Skeletal muscle tissue (tissue), 5 donors: ENCODE measurements around the gene FCAR. TPM values are rescaled to one million over a fixed set of nuclear protein-coding genes. Genes with fewer than 3 reads are reported as not detected.
"Not testable (repeated sequence)": the region's sequence is repeated elsewhere in the genome, so short reads cannot be mapped to it uniquely, and the experiment has no call there.

Source experiments
- H3K27ac ChIP-seq: one replicate; pipeline ENCODE4 v1.7.0; 2013; ENCODE audit warnings: mild to moderate bottlenecking, low read depth, low read length, inconsistent platforms
- H3K27me3 ChIP-seq, 3 donors: one replicate each; pipeline ENCODE4 v1.7.0; 2013; ENCODE audit warnings: low read length in 3 of 3; ENCODE audit not compliant: control insufficient read depth in 3 of 3, insufficient read depth in 3 of 3
- H3K36me3 ChIP-seq, 3 donors: one replicate each; pipeline ENCODE4 v1.7.0; 2013; ENCODE audit warnings: low read length in 3 of 3; ENCODE audit not compliant: control insufficient read depth in 3 of 3, insufficient read depth in 3 of 3
- H3K4me1 ChIP-seq, 3 donors: one replicate each; pipeline ENCODE4 v1.7.0; 2013; ENCODE audit warnings: low read length in 3 of 3, mild to moderate bottlenecking in 3 of 3; ENCODE audit not compliant: control insufficient read depth in 3 of 3, insufficient read depth in 3 of 3
- H3K4me3 ChIP-seq, 3 donors: one replicate each; pipeline ENCODE4 v1.7.0; 2013; ENCODE audit warnings: low read length in 3 of 3
- H3K9ac ChIP-seq, 3 donors: one replicate each; pipeline ENCODE4 v1.7.0; 2013; ENCODE audit warnings: low read length in 3 of 3, mild to moderate bottlenecking in 3 of 3, moderate library complexity in 2 of 3, low read depth in 1 of 3
- H3K9me3 ChIP-seq, 3 donors: one replicate each; pipeline ENCODE4 v1.7.0; 2013; ENCODE audit warnings: low read length in 3 of 3; ENCODE audit not compliant: control insufficient read depth in 3 of 3
- small RNA-seq: library from RNA; depleted of rRNA; stranded (forward); fragments of <200 nt; gene quantifications from one replicate; pipeline ENCODE3, GENCODE V24; 2014
- total RNA-seq: library from RNA; depleted of rRNA; stranded (reverse); fragments of >200 nt; gene quantifications from one replicate; pipeline ENCODE4 v1.2.3, GENCODE V29; 2014
- donor health status: Osteomylitis.

The FCAR gene
- total RNA-seq, 1 donor from 2014 or later = 1.0 TPM

- Histone ChIP-seq H3K4me1 (no peaks in the 10 kb centered on the region), H3K27me3 (peaks cover 0 to 2% (median 0%) of the 10 kb centered on the region in 3 donors), H3K4me3 (no peak overlapping the region), H3K36me3 (no peaks in the 10 kb centered on the region), H3K27ac (no peak overlapping the region), H3K9me3 (no peaks in the 10 kb centered on the region), H3K9ac (no peak overlapping the region)
These were observed 64.9 kb downstream of the FCAR start for GRCh38 chr19:54938906-54939305.

GRCh38 chr19:54939538-54939937 is 65.5 kb downstream of the FCAR start:
- H3K36me3 ChIP-seq, H3K27me3 ChIP-seq, H3K4me3 ChIP-seq, H3K9ac ChIP-seq, H3K27ac ChIP-seq, H3K4me1 ChIP-seq, H3K9me3 ChIP-seq: not testable (repeated sequence)

Small RNA genes lying within 50 kb of the gene (small RNA-seq; reads per million reads assigned to genes)
- not detected for gene RNU6-222P

Other genes starting within 250 kb of the FCAR start
- 1.0 TPM for gene LILRB1, start 243.8 kb upstream of the FCAR start, total RNA-seq
- gene LILRB4, start 211.2 kb upstream of the FCAR start, total RNA-seq = 0.52 TPM
- gene KIR3DL3, start 149.8 kb upstream of the FCAR start, total RNA-seq = not detected
- not detected for gene KIR2DL3, start 135.7 kb upstream of the FCAR start, total RNA-seq
- gene KIR2DL1, start 104.4 kb upstream of the FCAR start, total RNA-seq = not detected
- not detected for gene KIR2DL4, start 70.6 kb upstream of the FCAR start, total RNA-seq
- not detected for gene KIR3DL1, start 57.8 kb upstream of the FCAR start, total RNA-seq
- not detected for gene KIR2DS4, start 41.6 kb upstream of the FCAR start, total RNA-seq
- not detected for gene KIR3DL2, start 23.8 kb upstream of the FCAR start, total RNA-seq
- gene NCR1, start 31.9 kb downstream of the FCAR start, total RNA-seq = not detected
- not detected for gene NLRP7, start 73.3 kb downstream of the FCAR start, total RNA-seq
- 3.7 TPM for gene NLRP2, start 92.1 kb downstream of the FCAR start, total RNA-seq
- 1.6 TPM for gene GP6, start 164.0 kb downstream of the FCAR start, total RNA-seq
- gene RDH13, start 188.9 kb downstream of the FCAR start, total RNA-seq = 12.5 TPM
- gene EPS8L1, start 201.6 kb downstream of the FCAR start, total RNA-seq = 1.0 TPM
- 24.5 TPM for gene PPP1R12C, start 243.4 kb downstream of the FCAR start, total RNA-seq